ENCODE measurements around the gene MTF1. TPM values are rescaled to one million over a fixed set of nuclear protein-coding genes. Genes with fewer than 3 reads are reported as not detected.

MTF1 gene
- total RNA-seq, 1 donor = 4.3 TPM

DNA sequence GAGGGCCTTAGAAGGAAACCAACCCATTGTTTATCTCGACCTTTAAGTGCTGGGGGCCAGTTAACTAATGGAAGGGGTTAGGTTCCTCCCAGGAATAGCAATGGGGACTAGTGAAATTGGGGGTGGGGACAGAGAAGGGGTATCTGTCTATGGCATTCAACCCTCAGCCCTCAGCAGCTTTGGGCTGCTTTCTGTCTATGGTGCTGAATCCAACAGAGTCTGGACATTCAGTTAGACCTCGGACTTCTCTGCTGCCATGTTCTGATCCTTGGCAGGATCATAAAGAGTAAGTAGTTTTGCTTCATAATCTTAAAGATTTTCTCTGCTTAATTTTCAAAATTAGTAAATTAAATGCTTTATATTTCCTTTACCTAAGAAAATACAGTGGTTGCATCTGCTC, 91.9 kb downstream of the MTF1 start:
- no peak for DNase-seq (ENCODE audit: insufficient read length, low spot score, missing footprints)
- peaks cover 42% of the 10 kb centered on the region for H3K27me3 ChIP-seq (ENCODE audit: insufficient read depth, low read length)

DNA sequence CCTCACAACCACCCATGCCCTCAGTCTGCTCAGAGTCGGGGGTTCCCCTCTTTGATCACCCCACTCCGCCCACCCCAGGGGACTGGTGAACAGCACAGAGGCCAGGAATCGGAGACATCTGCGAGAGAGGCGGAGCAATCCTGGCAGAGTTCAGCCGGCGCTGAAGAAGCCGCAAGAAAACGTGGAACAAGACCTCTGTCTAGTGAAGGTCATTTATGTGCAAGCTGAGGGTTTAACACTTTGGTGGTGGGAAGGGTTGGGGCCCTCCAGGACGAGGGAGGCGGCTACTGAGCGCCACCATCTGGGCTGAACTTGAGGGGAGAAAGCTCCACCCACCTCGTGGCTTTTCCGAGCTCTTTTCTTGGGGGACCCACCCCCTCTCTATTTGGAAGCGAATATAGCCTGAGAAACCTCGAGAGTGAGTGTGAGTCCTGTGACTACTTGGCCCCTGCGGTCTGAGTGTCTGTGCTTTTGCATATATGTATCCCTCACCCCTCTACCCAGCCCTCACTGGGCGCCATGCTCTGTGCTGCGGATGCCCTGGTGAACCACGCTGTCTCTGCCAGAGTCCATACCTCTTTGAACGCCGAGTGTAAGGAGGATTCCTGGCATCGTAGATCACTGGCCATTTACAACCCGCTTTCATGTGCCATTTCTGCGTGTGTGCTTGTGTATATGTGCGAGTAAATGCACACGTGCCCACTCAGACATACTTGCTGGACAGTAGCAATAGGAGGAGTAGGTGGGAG, 93.3 kb downstream of the MTF1 start:
- H3K27me3 ChIP-seq (ENCODE audit: insufficient read depth, low read length) = peaks cover 45% of the 10 kb centered on the region

More for the DNA sequence above, 91.9 kb downstream of the MTF1 start:
- no peak overlapping the region for H2AFZ ChIP-seq (ENCODE audit: low read length)
- no peak overlapping the region for H3K4me2 ChIP-seq (ENCODE audit: insufficient read depth, low read length)
- H3K4me1 ChIP-seq (ENCODE audit: insufficient read depth, low read length) = no peaks in the 10 kb centered on the region
- no peaks in the 10 kb centered on the region for H3K79me2 ChIP-seq (ENCODE audit: insufficient read depth, low read length)
- no peaks in the 10 kb centered on the region for H3K9me3 ChIP-seq (ENCODE audit: low read depth, low read length)
- no peaks in the 10 kb centered on the region for H3K36me3 ChIP-seq (ENCODE audit: insufficient read depth, low read length)
- no peak overlapping the region for H3K4me3 ChIP-seq (ENCODE audit: insufficient read depth, low read length)
- TF ChIP-seq, protein P1, sequence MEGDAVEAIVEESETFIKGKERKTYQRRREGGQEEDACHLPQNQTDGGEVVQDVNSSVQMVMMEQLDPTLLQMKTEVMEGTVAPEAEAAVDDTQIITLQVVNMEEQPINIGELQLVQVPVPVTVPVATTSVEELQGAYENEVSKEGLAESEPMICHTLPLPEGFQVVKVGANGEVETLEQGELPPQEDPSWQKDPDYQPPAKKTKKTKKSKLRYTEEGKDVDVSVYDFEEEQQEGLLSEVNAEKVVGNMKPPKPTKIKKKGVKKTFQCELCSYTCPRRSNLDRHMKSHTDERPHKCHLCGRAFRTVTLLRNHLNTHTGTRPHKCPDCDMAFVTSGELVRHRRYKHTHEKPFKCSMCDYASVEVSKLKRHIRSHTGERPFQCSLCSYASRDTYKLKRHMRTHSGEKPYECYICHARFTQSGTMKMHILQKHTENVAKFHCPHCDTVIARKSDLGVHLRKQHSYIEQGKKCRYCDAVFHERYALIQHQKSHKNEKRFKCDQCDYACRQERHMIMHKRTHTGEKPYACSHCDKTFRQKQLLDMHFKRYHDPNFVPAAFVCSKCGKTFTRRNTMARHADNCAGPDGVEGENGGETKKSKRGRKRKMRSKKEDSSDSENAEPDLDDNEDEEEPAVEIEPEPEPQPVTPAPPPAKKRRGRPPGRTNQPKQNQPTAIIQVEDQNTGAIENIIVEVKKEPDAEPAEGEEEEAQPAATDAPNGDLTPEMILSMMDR (IDR thresholded peaks at IDR 0.05; ENCODE audit: extremely low read depth, low read depth, low read length) = no peak
- no peaks in the 10 kb centered on the region for H4K20me1 ChIP-seq (ENCODE audit: insufficient read depth, low read length)
- no peak overlapping the region for H3K27ac ChIP-seq (ENCODE audit: low read depth, low read length)

DNA sequence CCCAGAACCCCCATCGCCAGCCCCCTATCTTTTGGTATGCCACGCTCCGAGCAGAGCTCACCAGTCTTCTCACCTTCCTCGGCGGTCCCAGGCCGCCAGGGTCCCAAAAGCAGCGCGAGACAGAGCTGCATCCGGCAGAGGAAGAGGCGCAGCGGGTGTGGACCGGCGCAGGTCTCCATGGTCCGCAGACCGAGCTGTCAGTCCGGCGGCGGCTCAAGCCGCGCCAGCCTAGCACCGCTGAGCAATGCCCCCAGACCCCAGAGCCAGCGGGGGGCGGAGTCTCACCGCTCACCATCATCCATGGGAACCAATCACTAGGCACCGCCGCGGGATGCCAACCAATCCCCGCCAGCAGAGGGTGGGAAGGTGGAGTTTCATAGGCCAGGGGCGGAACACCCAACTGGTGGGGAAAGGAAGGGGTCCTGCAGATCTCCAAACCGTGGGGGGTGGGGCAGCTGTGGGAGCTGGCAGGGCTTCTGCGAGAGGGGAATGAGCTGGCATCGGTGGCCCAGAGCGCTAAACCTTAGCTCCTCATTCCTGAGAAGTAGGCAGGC, 94.4 kb downstream of the MTF1 start, which contains the start of gene EPHA10:
TSS of gene EPHA10 (minus strand) at position 233 of the 554 bp plus-strand sequence. CDS start at position 179, 54 bp downstream.
- Histone ChIP-seq H3K36me3 (ENCODE audit: insufficient read depth, low read length) (no peaks in the 10 kb centered on the region), H3K4me3 (ENCODE audit: insufficient read depth, low read length) (no peak within 1 kb of the TSS), H3K4me2 (ENCODE audit: insufficient read depth, low read length) (no peak within 1 kb of the TSS), H3K9me3 (ENCODE audit: low read depth, low read length) (no peaks in the 10 kb centered on the region), H2AFZ (ENCODE audit: low read length) (no peak within 1 kb of the TSS), H3K79me2 (ENCODE audit: insufficient read depth, low read length) (no peaks in the 10 kb centered on the region), H3K27me3 (ENCODE audit: insufficient read depth, low read length) (peaks cover 51% of the 10 kb centered on the region), H4K20me1 (ENCODE audit: insufficient read depth, low read length) (no peaks in the 10 kb centered on the region), H3K4me1 (ENCODE audit: insufficient read depth, low read length) (no peaks in the 10 kb centered on the region), H3K27ac (ENCODE audit: low read depth, low read length) (no peak within 1 kb of the TSS)
- TF ChIP-seq, protein P1 (IDR thresholded peaks at IDR 0.05; ENCODE audit: extremely low read depth, low read depth, low read length) = no peak
- no peak for DNase-seq (ENCODE audit: insufficient read length, low spot score, missing footprints)

More for the DNA sequence above, 93.3 kb downstream of the MTF1 start:
- TF ChIP-seq, protein P1 (IDR thresholded peaks at IDR 0.05; ENCODE audit: extremely low read depth, low read depth, low read length) = no peak
- Histone ChIP-seq H4K20me1 (ENCODE audit: insufficient read depth, low read length) (no peaks in the 10 kb centered on the region), H3K4me1 (ENCODE audit: insufficient read depth, low read length) (no peaks in the 10 kb centered on the region), H3K4me3 (ENCODE audit: insufficient read depth, low read length) (no peak overlapping the region), H3K27ac (ENCODE audit: low read depth, low read length) (no peak overlapping the region), H3K9me3 (ENCODE audit: low read depth, low read length) (no peaks in the 10 kb centered on the region), H3K79me2 (ENCODE audit: insufficient read depth, low read length) (no peaks in the 10 kb centered on the region), H2AFZ (ENCODE audit: low read length) (no peak overlapping the region), H3K4me2 (ENCODE audit: insufficient read depth, low read length) (no peak overlapping the region), H3K36me3 (ENCODE audit: insufficient read depth, low read length) (no peaks in the 10 kb centered on the region)
- DNase-seq (ENCODE audit: insufficient read length, low spot score, missing footprints) = no peak

DNA sequence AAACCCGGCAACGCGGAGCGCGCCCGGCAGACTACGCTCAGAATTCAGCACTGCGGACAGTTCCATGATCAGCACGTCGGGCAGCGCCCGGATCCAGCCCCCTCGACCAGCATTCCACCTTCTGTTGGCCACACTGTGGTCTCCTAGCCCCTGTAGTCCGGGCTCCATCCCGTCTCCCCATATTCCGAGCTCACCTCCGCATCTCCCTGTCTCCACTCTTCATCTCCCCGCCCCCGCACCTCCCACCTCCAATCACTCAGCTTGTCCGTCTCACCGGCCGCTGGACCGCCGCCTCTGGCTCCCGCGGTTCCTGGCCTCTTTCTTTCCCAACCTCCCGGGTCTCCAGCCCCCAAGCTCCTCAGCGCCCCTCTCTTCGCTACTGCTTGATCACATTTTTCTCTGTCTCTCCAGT, 95.0 kb downstream of the MTF1 start:
- peak; percentile 95 for DNase-seq (ENCODE audit: insufficient read length, low spot score, missing footprints)
- Histone ChIP-seq H3K4me2 (ENCODE audit: insufficient read depth, low read length) (no peak overlapping the region), H3K27ac (ENCODE audit: low read depth, low read length) (no peak overlapping the region), H3K9me3 (ENCODE audit: low read depth, low read length) (no peaks in the 10 kb centered on the region), H3K4me1 (ENCODE audit: insufficient read depth, low read length) (no peaks in the 10 kb centered on the region), H3K36me3 (ENCODE audit: insufficient read depth, low read length) (no peaks in the 10 kb centered on the region), H2AFZ (ENCODE audit: low read length) (no peak overlapping the region), H3K79me2 (ENCODE audit: insufficient read depth, low read length) (no peaks in the 10 kb centered on the region), H3K4me3 (ENCODE audit: insufficient read depth, low read length) (no peak overlapping the region), H4K20me1 (ENCODE audit: insufficient read depth, low read length) (no peaks in the 10 kb centered on the region), H3K27me3 (ENCODE audit: insufficient read depth, low read length) (peaks cover 50% of the 10 kb centered on the region)
- TF ChIP-seq, protein P1 (IDR thresholded peaks at IDR 0.05; ENCODE audit: extremely low read depth, low read depth, low read length) = no peak
